ENCODE results near the gene INCENP.
"Not testable (repeated sequence)": the region's sequence is repeated elsewhere in the genome, so short reads cannot be mapped to it uniquely, and the experiment has no call there.

The INCENP gene

DNA sequence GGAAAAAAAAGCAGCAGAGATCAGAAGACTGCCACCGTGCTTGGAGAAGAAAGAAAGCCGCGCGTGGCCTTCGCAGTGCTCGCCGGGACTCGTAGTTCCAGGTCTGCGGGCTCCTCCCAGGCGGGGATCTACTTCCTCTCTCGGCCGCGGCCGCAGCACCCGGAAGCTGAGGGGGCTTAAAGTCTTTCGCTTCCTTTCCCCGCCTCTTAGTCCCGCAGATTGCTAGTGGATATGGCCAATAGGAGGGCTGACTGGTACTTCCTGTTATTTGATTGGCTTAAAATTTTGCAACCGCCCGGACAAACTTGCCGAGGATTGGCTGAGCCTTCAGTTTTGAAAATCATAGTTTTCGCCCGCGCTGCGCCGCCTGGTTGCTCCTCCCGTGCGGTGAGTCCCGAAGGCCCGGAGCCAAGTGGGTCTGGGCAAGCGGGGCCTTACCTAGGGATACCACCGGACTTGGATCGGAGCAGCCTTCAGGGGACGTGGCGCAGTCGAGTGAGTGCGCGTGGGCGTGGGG is at the start of gene INCENP:
Gene INCENP, plus strand, starts transcription at position 343 of the 517 bp plus-strand sequence. CDS start 4,151 bp downstream, outside the sequence.
- peak; percentile 80 to 90 (median 86) for DNase-seq

- no peak for DNase-seq
Measured at GRCh38 chr11:62075438-62075837, 48.4 kb upstream of the INCENP start.

- no peak for DNase-seq
Measured at GRCh38 chr11:62077132-62077531, 46.7 kb upstream of the INCENP start.

- peak; percentile 30 to 66 (median 50) for DNase-seq
Measured at GRCh38 chr11:62081378-62082291, 42.2 kb upstream of the INCENP start.

DNA sequence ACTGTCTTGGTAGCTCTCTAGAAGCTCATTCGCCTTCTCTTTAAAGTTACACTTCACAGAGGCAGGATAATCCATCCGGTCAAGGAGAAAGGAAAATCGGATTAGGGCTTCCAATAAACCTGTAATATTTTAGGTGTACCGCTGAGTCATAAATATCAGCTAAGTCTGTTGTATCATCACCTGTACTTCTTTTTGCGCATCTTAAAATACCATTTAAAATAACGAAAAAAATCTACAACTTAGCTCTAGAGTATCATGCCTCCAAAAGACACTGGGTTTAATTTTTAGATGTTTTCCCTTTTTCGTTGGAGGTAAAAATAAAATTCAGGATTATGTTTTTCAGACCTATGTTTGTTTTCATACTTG is 41.5 kb upstream of the INCENP start:
- DNase-seq = no peak

GRCh38 chr11:62084801-62085200 is 39.0 kb upstream of the INCENP start:
- DNase-seq = not testable (repeated sequence)

DNA sequence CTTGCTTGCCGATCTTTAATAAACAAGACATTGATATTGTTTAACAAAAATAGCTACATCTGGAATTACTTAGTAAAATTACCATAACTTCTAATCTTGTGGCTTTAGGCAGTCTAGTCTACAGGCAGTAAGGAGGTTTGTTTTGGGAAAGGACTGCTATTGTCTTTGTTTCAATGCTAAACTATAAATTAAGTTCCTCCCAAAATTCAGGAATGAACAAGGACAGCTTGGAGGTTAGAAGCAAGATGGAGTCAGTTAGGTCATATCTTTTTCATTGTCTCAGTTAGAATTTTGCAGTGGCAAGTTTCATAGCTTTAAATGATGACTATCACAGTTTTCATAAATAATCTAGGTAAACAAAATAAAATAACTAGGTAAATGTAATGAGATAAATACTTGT is 36.1 kb upstream of the INCENP start:
- no peak for DNase-seq

DNA sequence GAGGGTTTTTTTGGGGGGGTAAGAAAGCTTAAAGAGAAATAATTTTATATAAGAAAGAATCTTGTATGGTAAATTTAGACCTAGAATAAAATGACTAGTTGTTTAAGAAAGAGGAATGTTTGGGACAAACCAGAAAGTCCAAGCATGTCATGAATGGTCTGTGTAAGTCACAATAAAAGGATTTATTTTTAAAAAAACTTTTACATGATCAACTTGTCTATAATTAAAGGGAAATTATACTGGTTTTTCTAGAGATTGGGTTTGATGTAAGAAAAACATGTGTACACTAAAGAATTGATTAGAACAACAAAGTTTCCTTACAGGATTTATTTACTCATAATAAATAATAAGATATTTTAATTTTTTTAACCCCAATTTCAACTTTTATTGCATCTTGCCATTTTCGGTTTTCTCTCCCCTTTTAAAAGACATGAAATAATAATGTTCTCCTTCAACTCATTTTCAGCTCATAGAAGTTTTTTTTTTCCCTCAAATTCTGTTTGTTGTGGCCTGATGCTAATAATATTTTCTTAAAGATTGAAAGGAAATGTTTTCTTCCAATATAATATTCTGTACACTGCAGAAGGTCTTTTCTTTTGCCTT is 35.4 kb upstream of the INCENP start:
- no peak for DNase-seq

DNA sequence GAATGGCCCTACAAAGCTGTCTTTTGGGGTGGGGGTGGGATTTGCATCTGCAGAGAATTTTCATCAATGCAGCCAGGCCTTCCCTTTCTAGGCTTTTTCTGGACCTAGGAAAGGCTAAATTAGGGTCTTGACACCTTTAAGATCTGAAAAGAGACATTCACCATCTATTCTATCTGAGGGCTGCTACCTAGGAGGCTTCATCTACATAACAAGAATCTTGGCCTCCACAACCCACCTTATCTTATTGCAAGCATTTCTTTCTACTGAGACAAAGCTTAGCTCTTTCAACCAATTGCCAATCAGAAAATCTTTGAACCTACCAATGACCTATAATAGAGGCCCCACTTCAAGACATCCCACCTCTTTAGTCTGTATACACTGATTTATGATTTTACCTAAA is 20.7 kb upstream of the INCENP start:
- DNase-seq = no peak

DNA sequence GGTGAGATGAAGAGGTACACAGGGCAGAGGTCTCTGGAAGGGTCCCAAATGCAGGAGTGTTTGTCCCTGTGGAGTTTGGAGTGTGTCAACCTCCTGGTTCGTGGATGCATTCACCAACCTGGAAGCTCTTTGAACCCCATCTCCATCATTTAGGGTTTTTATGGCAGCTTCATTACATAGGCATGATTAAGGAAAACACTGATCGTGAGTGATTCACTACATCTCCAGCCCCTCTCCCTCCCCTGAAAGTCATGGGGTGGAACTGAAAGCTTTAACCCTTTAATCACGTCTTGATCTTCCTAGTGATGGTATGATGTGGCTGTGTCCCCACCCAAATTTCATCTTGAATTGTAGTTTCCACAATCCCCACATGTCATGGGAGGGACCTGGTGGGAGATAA is 19.8 kb upstream of the INCENP start:
- DNase-seq = no peak

DNA sequence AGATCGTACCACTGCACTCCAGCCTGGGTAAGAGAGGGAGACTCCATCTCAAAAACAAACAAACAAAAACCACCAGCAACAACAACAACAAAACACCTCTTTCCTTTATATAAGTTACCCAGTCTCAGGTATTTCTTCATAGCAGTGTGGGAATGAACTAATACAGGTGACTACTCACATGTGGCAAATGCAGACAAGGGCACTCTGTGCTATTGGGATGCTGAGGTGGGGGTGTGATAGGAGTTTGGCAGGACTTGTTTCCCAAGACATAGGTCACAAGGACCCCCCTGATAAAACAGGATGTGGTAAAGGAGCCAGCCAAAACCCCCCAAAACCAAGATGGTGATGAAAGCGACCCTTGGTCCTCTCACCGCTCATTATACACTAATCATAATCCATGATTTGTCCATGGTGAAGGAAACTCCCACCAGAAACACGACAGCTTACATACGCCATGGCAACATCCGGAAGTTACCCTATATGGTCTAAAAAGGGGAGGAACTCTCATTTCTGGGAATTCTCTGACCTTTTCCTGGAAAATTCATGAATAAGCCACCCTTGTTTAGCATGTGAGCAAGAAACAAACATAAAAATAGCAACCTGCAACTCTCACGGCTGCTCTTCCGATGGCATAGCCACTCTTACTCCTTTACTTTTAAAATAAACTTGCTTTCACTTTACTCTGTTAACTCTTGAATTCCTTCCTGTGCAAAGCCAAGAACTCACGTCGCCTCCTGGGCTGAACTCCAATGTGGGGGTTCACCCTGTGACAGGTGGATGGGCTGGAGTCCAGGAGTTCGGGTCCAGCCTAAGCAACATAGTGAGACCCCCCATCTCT is 18.8 kb upstream of the INCENP start:
- no peak for DNase-seq

DNA sequence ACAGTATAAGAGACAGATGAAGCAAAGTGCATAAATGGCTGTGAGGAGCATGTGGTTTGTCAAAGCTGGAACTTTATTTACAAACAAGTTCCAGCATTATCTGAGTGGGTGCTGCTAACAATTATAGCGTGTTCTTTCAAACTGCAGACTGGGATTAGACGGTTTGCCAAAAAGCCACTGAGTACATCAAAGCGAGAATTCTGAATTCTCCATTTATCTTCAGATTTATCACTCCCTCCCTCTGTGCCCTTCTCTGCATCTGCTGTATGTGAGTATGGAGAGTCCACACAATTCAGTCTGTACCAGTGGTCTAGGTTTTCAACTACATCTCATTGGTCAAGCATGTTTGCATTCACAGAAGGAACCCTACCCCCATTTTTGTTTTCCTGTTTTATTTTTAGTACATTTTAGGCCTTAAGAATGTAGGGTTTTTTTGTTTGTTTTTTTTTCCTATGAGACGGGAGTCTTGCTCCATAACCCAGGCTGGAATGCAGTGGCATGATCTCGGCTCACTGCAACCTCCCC is 18.1 kb upstream of the INCENP start:
- DNase-seq = no peak

- no peak for DNase-seq
Measured at GRCh38 chr11:62108017-62108750, 15.6 kb upstream of the INCENP start.

DNA sequence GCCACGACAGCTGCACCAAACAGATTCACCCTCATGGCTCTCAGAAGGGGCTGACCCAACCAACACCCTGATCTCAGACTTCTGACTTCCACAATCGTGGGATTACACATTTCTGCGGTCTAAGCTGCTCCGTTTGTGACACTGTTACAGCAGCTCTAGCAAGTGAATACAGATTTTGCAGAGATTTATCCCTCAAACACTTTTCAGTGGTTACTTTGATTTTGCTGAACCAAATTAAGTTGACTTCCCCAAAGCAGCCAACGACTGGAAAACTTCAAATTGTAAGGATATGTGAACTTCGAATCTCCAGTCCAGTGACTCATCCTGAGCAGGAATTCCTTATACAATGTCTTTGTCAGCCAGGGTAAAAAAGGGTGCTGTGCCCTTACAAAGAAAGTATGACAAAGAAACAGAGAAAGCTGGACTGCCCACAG is 14.8 kb upstream of the INCENP start:
- no peak for DNase-seq

DNA sequence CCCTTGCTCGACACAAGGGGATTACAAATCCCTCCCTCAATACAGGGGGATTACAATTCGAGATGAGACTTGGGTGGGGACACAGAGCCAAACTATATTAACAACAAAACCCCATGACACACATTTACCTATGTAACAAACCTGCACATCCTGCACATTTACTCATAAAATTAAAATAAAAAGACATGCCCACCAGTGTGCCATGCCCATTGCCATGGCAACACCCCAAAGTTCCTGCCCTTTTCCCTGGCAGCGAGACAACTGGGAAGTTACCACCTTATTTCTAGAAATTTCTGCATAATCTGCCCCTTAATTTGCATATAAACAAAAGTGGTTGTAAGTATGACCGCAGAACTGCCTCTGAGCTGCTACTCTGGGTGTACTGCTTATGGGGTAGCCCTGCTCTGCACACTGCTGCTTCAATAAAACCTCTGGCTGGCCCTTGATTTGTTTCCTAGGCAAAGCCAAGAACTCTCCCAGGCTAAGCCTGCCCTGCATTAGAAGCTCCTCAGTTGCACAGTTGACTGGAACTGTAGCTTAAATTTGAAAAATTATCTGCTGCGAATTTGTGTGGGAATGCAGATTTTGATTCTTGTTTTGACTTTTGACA is 8.6 kb upstream of the INCENP start:
- no peak for DNase-seq

GRCh38 chr11:62116451-62116850 is 7.4 kb upstream of the INCENP start:
- DNase-seq = no peak

DNA sequence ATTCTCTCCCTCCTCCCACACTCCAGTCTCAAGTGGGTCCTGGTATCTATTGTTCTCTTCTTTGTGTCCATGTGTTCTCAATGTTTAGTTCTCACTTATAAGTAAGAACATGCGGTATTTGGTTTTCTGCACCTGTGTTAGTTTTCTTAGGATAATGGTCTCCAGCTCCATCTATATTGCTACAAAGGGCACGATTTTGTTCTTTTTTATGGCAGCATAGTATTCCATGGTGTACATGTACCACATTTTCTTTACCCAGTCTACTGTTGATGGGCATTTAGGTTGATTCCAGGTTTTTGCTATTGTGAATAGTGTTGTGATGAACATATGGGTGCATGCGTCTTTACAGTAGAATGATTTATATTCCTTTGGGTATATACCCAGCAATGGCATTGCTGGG is 4.2 kb upstream of the INCENP start:
- no peak for DNase-seq

- no peak for DNase-seq
Measured at GRCh38 chr11:62120001-62120400, 3.8 kb upstream of the INCENP start.

- no peak for DNase-seq
Measured at GRCh38 chr11:62120431-62120830, 3.4 kb upstream of the INCENP start.

- no peak for DNase-seq
Measured at GRCh38 chr11:62122076-62122475, 1.7 kb upstream of the INCENP start.

- DNase-seq = no peak
Measured at GRCh38 chr11:62124186-62125113, 639 bp downstream of the INCENP start.

Measured in activated naive CD4-positive, alpha-beta T cell (primary cell).